NCI-H2171 treated with DMSO at 0.1 percent for 48 hours (cell line): ENCODE data around the gene TGFA.

Experiments
- DNase-seq: peaks from one replicate; lab custom pipeline; 2025; lab: John Stamatoyannopoulos, UW

The TGFA gene

GRCh38 chr2:70463581-70463980, 90.0 kb downstream of the TGFA start:
- no peak for DNase-seq

- no peak for DNase-seq
Observed at GRCh38 chr2:70461981-70462876, 91.4 kb downstream of the TGFA start.

- no peak for DNase-seq
Observed at GRCh38 chr2:70461414-70461813, 92.2 kb downstream of the TGFA start.

- no peak for DNase-seq
Observed at GRCh38 chr2:70460333-70460732, 93.3 kb downstream of the TGFA start.

- DNase-seq = no peak
Observed at GRCh38 chr2:70458661-70459060, 95.0 kb downstream of the TGFA start.

- no peak for DNase-seq
Observed at GRCh38 chr2:70456585-70457495, 96.8 kb downstream of the TGFA start.

GRCh38 chr2:70454936-70455544, 98.6 kb downstream of the TGFA start:
- DNase-seq = no peak

GRCh38 chr2:70450641-70451250, 102.9 kb downstream of the TGFA start:
- no peak for DNase-seq

GRCh38 chr2:70448041-70448440, 105.6 kb downstream of the TGFA start:
- no peak for DNase-seq

GRCh38 chr2:70443726-70444125, 109.9 kb downstream of the TGFA start:
- DNase-seq = no peak

GRCh38 chr2:70443078-70443465, 110.6 kb downstream of the TGFA start:
- DNase-seq = no peak

- DNase-seq = no peak
Observed at GRCh38 chr2:70442301-70443077, 111.1 kb downstream of the TGFA start.

GRCh38 chr2:70440621-70441020, 113.0 kb downstream of the TGFA start:
- no peak for DNase-seq

- no peak for DNase-seq
Observed at GRCh38 chr2:70435138-70435537, 118.5 kb downstream of the TGFA start.

GRCh38 chr2:70433315-70433714, 120.3 kb downstream of the TGFA start:
- no peak for DNase-seq

GRCh38 chr2:70431716-70432347, 121.8 kb downstream of the TGFA start:
- no peak for DNase-seq

GRCh38 chr2:70426341-70426740, 127.3 kb downstream of the TGFA start:
- no peak for DNase-seq

GRCh38 chr2:70425682-70426301, 127.8 kb downstream of the TGFA start:
- DNase-seq = no peak

GRCh38 chr2:70420740-70421139, 132.9 kb downstream of the TGFA start:
- no peak for DNase-seq

- no peak for DNase-seq
Observed at GRCh38 chr2:70420143-70420542, 133.5 kb downstream of the TGFA start.
